ENCODE measurements around the gene IP6K2. TPM values are rescaled to one million over a fixed set of nuclear protein-coding genes. Genes with fewer than 3 reads are reported as not detected.

IP6K2 gene
- total and polyA plus RNA-seq, 2 of the 8 experiments (the other 6 are each of a cell fraction or from before 2014, with no cell fraction given): 95.8 to 144 TPM

GRCh38 chr3:48723725-48724124 lies 6.7 kb upstream of the IP6K2 start:
- FAIRE-seq (no peak), DNase-seq (ENCODE audit: low read depth in 1 of 2, low spot score in 2 of 2) (no peak)
- Histone ChIP-seq H3K27ac (ENCODE audit: low read depth, low read length) (no peak overlapping the region), H3K4me1 (replicated peaks in 1 of 4; ENCODE audit: control insufficient read depth in 3 of 4, insufficient read depth in 4 of 4, low read length in 3 of 4) (no peaks in the 10 kb centered on the region), H2AK5ac (ENCODE audit: low read depth, low read length) (no peak overlapping the region), H2AFZ (ENCODE audit: low read length) (no peak overlapping the region), H4K20me1 (replicated peaks in 1 of 2; ENCODE audit: control insufficient read depth in 1 of 2, insufficient read depth in 2 of 2, low read length in 2 of 2) (no peaks in the 10 kb centered on the region), H2BK5ac (ENCODE audit: low read depth, low read length) (no peak overlapping the region), H3K9ac (replicated peaks in 1 of 4; ENCODE audit: extremely low read depth in 1 of 4, low read depth in 3 of 4, low read length in 3 of 4) (no peak overlapping the region), H2BK20ac (ENCODE audit: low read length) (no peak overlapping the region), H4K5ac (ENCODE audit: insufficient read length, low read depth, low read length) (no peak overlapping the region), H3K79me2 (ENCODE audit: control insufficient read depth in 1 of 2, insufficient read depth in 2 of 2, low read length in 2 of 2) (no peaks in the 10 kb centered on the region), H3K23ac (ENCODE audit: insufficient read length) (no peak overlapping the region), H3K23me2 (ENCODE audit: low read depth, low read length) (no peaks in the 10 kb centered on the region), H2BK15ac (ENCODE audit: low read length) (no peak overlapping the region), H3K4me2 (ENCODE audit: insufficient read depth in 1 of 2, low read depth in 2 of 2, low read length in 2 of 2) (no peak overlapping the region), H3K4me3 (ENCODE audit: extremely low read depth in 1 of 4, insufficient read depth in 2 of 4, low read depth in 3 of 4, low read length in 4 of 4) (no peak overlapping the region), H3K9me3 (ENCODE audit: insufficient read depth in 2 of 2, low read depth in 1 of 2, low read length in 1 of 2) (no peaks in the 10 kb centered on the region), H3K36me3 (ENCODE audit: control insufficient read depth in 2 of 4, insufficient read depth in 4 of 4, low read length in 3 of 4) (no peaks in the 10 kb centered on the region), H3K14ac (ENCODE audit: insufficient read length) (no peak overlapping the region), H3K18ac (ENCODE audit: extremely low read depth, low read length) (no peak overlapping the region), H4K8ac (ENCODE audit: extremely low read depth, insufficient read depth, low read length) (no peak overlapping the region), H2BK120ac (replicated peaks; ENCODE audit: low read depth, low read length) (no peak overlapping the region), H3K27me3 (replicated peaks in 1 of 4; ENCODE audit: control insufficient read depth in 3 of 4, extremely low read depth in 1 of 4, insufficient read depth in 3 of 4, low read length in 3 of 4) (no peaks in the 10 kb centered on the region), H4K91ac (replicated peaks; ENCODE audit: insufficient read length, low read length) (no peak overlapping the region), H2BK12ac (ENCODE audit: low read depth, low read length) (no peak overlapping the region), H3K79me1 (ENCODE audit: low read depth, low read length) (no peaks in the 10 kb centered on the region), H3K56ac (replicated peaks; ENCODE audit: insufficient read length, low read depth, low read length) (no peak overlapping the region), H3K4ac (replicated peaks; ENCODE audit: insufficient read length, low read depth, low read length) (no peak overlapping the region)
- ChIA-PET POLR2A (ENCODE audit: partially characterized antibody) (interaction anchor here (0.6 to 5.7 kb wide), 2 partner anchors 8 to 163 kb away, joined by 3 to 28 read pairs; partner anchors contain the start of gene IP6K2), CTCF (ENCODE audit: partially characterized antibody) (interaction anchor here (5.8 kb wide), 1 partner anchor 15 kb away, joined by 40 read pairs; no protein-coding TSS in a partner anchor)
- no peak for TF ChIP-seq CHD2 (IDR thresholded peaks at IDR 0.05; ENCODE audit: low read length)
- no peak for TF ChIP-seq BRCA1 (IDR thresholded peaks at IDR 0.05; ENCODE audit: low read depth, low read length)
- no peak for TF ChIP-seq MAX (IDR thresholded peaks at IDR 0.05)
- no peak for TF ChIP-seq CHD1 (IDR thresholded peaks at IDR 0.05; ENCODE audit: low read depth, low read length)
- TF ChIP-seq SP1 (IDR thresholded peaks at IDR 0.05; ENCODE audit: low read depth, low read length): no peak
- 82% methylated on average over 7 of the region's 7 CpGs; no CpG with 5 or more reads in 1 of the 2 experiments for WGBS, 2 experiments (ENCODE audit: extremely low coverage in 1 of 2, insufficient coverage in 1 of 2, insufficient read length in 1 of 2, insufficient replicate concordance in 2 of 2, low coverage in 1 of 2, low lambda C conversion rate in 2 of 2, missing lambda C conversion rate in 1 of 2)
